Adrenal gland (tissue), 12 donors: Measurements from ENCODE around the gene STIM1. TPM values are rescaled to one million over a fixed set of nuclear protein-coding genes. Genes with fewer than 3 reads are reported as not detected.
A peak's percentile ranks its signal among the peaks of the same experiment; 100 is the strongest.

Experiments used
- DNase-seq, 7 donors: peaks; one replicate each; pipeline ENCODE4 v3.0.0-alpha.2; 2019 to 2020
- H3K27ac ChIP-seq, 5 donors: fragments of 200-600 bp; sonication (generic) in 4 of 5; 1 replicate in 3 of 5; 2 replicates in 2 of 5; pipeline versions ENCODE4 v1.5.1 to v1.8.0; 2016 to 2020; ENCODE audit warnings: mild to moderate bottlenecking in 1 of 5
- H3K27me3 ChIP-seq: fragments of 200-600 bp; 2 replicates; pipeline ENCODE4 v1.8.0; 2021
- H3K36me3 ChIP-seq, 2 donors: fragments of 200-600 bp; replicated peaks in 1 of 2; 1 replicate in 1 of 2; 2 replicates in 1 of 2; pipeline versions ENCODE4 v1.5.1 to v1.8.0; 2018 to 2022
- H3K4me1 ChIP-seq, 2 donors: fragments of 200-600 bp; replicated peaks in 1 of 2; 1 replicate in 1 of 2; 2 replicates in 1 of 2; pipeline versions ENCODE4 v1.5.1 to v1.8.0; 2018 to 2021
- H3K4me3 ChIP-seq, 4 donors: fragments of 200-600 bp; sonication (generic) in 3 of 4; one replicate each; pipeline ENCODE4 v1.5.1; 2016 to 2018
- H3K9me3 ChIP-seq, 3 donors: fragments of 200-600 bp; sonication (generic) in 1 of 3; replicated peaks in 1 of 3; 1 replicate in 2 of 3; 2 replicates in 1 of 3; pipeline versions ENCODE4 v1.5.1 to v1.8.0; 2016 to 2021
- CTCF ChIP-seq, 6 experiments: fragments of 450-650 bp in 4 of 6; fragments of 200-600 bp in 2 of 6; sonication (generic) in 1 of 6; IDR thresholded peaks; 1 replicate in 5 of 6; 2 replicates in 1 of 6; pipeline versions ENCODE4 v1.5.1 to v1.8.0; 2016 to 2021; ENCODE audit warnings: antibody characterized with exemption in 6 of 6, mild to moderate bottlenecking in 2 of 6, moderate library complexity in 1 of 6
- POLR2A ChIP-seq, 2 donors: fragments of 450-650 bp; IDR thresholded peaks; one replicate each; pipeline ENCODE4 v1.6.1; 2017; ENCODE audit warnings: antibody characterized with exemption in 2 of 2, mild to moderate bottlenecking in 2 of 2, moderate library complexity in 1 of 2
- WGBS, 4 donors: extraction: QIAGEN DNeasy Blood & Tissue Kit in 2 of 4; methylation state at CpG; one replicate each; pipeline versions ENCODE4 v1.1.5 to v1.1.7; 2013 to 2017; 5-methylcytosine and 5-hydroxymethylcytosine counted together
- intact Hi-C, 2 donors: fragments of 100-400 bp; cut with DNase I; formaldehyde crosslinking; loops; one replicate each; pipeline versions ENCODE4 v1.14.1 to v1.15.0; 2022 to 2023
- polyA plus RNA-seq, 3 donors: library from polyadenylated mRNA; stranded (reverse); fragments of 200-250 nt in 2 of 3; fragments of 350-450 nt in 1 of 3; fragmentation: Illumina TruSeq in 1 of 3; extraction: RNeasy Lipid Tissue Mini Kit (QIAGEN cat#74804) in 1 of 3; gene quantifications; one replicate each; pipeline ENCODE4 v1.2.3, GENCODE V29; 2013 to 2014
- total RNA-seq, 9 donors: library from RNA; depleted of rRNA in 4 of 9; stranded (reverse); fragments of >200 nt in 4 of 9; fragments of 120-200 nt in 1 of 9; fragmentation: NEBNext Ultra II Directional in 1 of 9; extraction: Animal tissue kit (Norgen Biotek cat#: 25700) in 1 of 9; gene quantifications; one replicate each; pipeline versions ENCODE4 v1.1.0 to v1.2.4, GENCODE V29; 2013 to 2023
- donor health status: healthy with polysubstance abuse.
- donor health status: Bipolar disorder and iron deficiency.
- donor health status: DM: yes; HTN: yes; CAD: no.
- donor health status: DM: no; HTN: no; CAD: no.
- donor health status: DM: no; HTN: no; CAD: no.
- donor health status: DM: yes; HTN: yes; CAD: no.

Gene STIM1
- total and polyA plus RNA-seq, 12 donors = 7.8 to 44.1 (median 32.5) TPM

- peaks cover 0 to 11% of the 10 kb centered on the region in 2 donors for H3K4me1 ChIP-seq
- TF ChIP-seq POLR2A (IDR thresholded peaks at IDR 0.05) = no peak
- TF ChIP-seq CTCF (IDR thresholded peaks at IDR 0.05) = no peak
- peaks cover 0 to 5% of the 10 kb centered on the region in 2 donors for H3K36me3 ChIP-seq
- DNase-seq = no peak
- H3K27ac ChIP-seq = no peak overlapping the region
- 85 to 95% (median 87%) methylated on average over 2 of the region's 2 CpGs for WGBS, 4 donors
- no peaks in the 10 kb centered on the region for H3K9me3 ChIP-seq
- intact Hi-C loops = no loop called here
- no peaks in the 10 kb centered on the region for H3K27me3 ChIP-seq
- no peak overlapping the region for H3K4me3 ChIP-seq
Measured at GRCh38 chr11:4065601-4066377, 210.3 kb downstream of the STIM1 start.

- Histone ChIP-seq H3K9me3 (no peaks in the 10 kb centered on the region), H3K27me3 (no peaks in the 10 kb centered on the region), H3K27ac (no peak overlapping the region), H3K36me3 (no peaks in the 10 kb centered on the region), H3K4me3 (no peak overlapping the region), H3K4me1 (peaks cover 0 to 11% of the 10 kb centered on the region in 2 donors)
- no peak for DNase-seq
- intact Hi-C loops = no loop called here
- TF ChIP-seq POLR2A (IDR thresholded peaks at IDR 0.05) = no peak
- TF ChIP-seq CTCF (IDR thresholded peaks at IDR 0.05) = no peak
- 64 to 71% (median 66%) methylated on average over 5 of the region's 5 CpGs for WGBS, 4 donors
Measured at GRCh38 chr11:4066910-4067309, 211.4 kb downstream of the STIM1 start.

- WGBS, 4 donors = 74 to 79% (median 77%) methylated on average over 1 of the region's 1 CpG
- Histone ChIP-seq H3K4me1 (peaks cover 0 to 11% of the 10 kb centered on the region in 2 donors), H3K36me3 (no peaks in the 10 kb centered on the region), H3K9me3 (no peaks in the 10 kb centered on the region), H3K4me3 (no peak overlapping the region), H3K27ac (no peak overlapping the region), H3K27me3 (no peaks in the 10 kb centered on the region)
- intact Hi-C loops = no loop called here
- TF ChIP-seq POLR2A (IDR thresholded peaks at IDR 0.05) (no peak), CTCF (IDR thresholded peaks at IDR 0.05) (no peak)
- DNase-seq = peak in 1 of 7 donors; percentile 22
Measured at GRCh38 chr11:4068962-4069361, 213.5 kb downstream of the STIM1 start.

- intact Hi-C loops = loop anchor here (5.0 kb wide), 2 partner anchors 214 to 219 kb away; partner anchors contain the start of gene STIM1 (in 1 of the 2)
- no peak for TF ChIP-seq POLR2A (IDR thresholded peaks at IDR 0.05)
- Histone ChIP-seq H3K27me3 (no peaks in the 10 kb centered on the region), H3K27ac (no peak overlapping the region), H3K4me1 (no peaks in the 10 kb centered on the region), H3K9me3 (no peaks in the 10 kb centered on the region), H3K4me3 (no peak overlapping the region), H3K36me3 (no peaks in the 10 kb centered on the region)
- no peak for DNase-seq
Measured at GRCh38 chr11:4071325-4071724, 215.9 kb downstream of the STIM1 start.

GRCh38 chr11:4071914-4072313, 216.4 kb downstream of the STIM1 start:
- no peak overlapping the region for H3K27ac ChIP-seq
- no peaks in the 10 kb centered on the region for H3K9me3 ChIP-seq
- H3K36me3 ChIP-seq = no peaks in the 10 kb centered on the region
- TF ChIP-seq CTCF (IDR thresholded peaks at IDR 0.05) (no peak), POLR2A (IDR thresholded peaks at IDR 0.05) (no peak)
- no peaks in the 10 kb centered on the region for H3K27me3 ChIP-seq
- no peaks in the 10 kb centered on the region for H3K4me1 ChIP-seq
- intact Hi-C loops = loop anchor here (5.0 kb wide), 2 partner anchors 215 to 220 kb away; partner anchors contain the start of gene STIM1 (in 1 of the 2)
- H3K4me3 ChIP-seq = no peak overlapping the region
- DNase-seq = no peak
